HL-60 (cell line): ENCODE measurements around the gene KCNK18.

Experiments
- GABPA ChIP-seq: IDR thresholded peaks from 2 replicates; pipeline ENCODE4 v1.6.1; 2012; ENCODE audit warnings: low read depth
- POLR2AphosphoS5 ChIP-seq: IDR thresholded peaks from 2 replicates; pipeline ENCODE4 v1.6.1; 2012; ENCODE audit warnings: low read depth
- SPI1 ChIP-seq: IDR thresholded peaks from 2 replicates; pipeline ENCODE4 v1.6.1; 2012; ENCODE audit warnings: low read depth, mild to moderate bottlenecking, borderline replicate concordance
- TF ChIP-seq, protein P1 (sequence below): IDR thresholded peaks from one replicate; pipeline ENCODE4 v1.5.1; 2011; ENCODE audit warnings: low read length, control low read depth, inconsistent platforms; ENCODE audit not compliant: insufficient read depth
- TF ChIP-seq, protein P2 (sequence below): IDR thresholded peaks from 2 replicates; pipeline ENCODE4 v1.6.1; 2012; ENCODE audit warnings: low read depth; ENCODE audit not compliant: insufficient replicate concordance

DNA sequence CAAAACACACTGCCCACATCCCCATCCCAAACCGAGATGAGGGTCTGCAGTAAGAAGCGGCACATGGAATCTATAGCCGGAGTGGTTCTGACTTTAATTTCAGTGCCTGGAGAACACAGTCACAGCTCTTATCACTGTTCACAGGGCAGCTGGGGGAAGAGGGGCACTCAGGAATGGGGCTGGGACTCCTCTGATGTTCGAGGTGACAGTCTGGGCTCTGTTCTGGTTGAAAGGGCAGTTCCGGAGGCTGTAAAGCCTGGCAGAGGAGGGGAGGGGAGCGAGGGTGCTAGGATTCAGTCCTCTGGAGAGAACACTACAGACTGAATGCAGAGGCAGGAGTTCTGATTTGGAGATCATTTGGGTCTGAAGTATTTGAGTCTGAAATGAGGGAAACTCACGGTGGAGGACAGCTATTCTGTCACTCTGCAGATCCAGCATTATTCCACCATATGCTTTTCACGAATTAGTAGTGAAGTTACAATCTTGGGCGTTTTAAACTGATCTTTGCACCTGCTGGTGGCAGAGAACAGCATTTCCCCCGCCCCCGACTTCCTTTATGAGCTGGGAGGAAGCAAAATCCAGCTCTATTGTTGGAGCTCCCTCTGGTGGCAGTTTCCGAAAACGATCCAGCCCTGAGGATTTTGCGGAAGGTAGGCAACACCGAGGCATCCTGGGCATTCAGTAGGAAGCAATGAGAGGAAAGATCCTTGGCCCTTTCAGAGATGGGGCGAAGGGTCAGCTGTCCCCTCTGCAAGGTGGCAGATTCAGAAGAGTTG is 22.7 kb upstream of the KCNK18 start:
- TF ChIP-seq, protein P1, sequence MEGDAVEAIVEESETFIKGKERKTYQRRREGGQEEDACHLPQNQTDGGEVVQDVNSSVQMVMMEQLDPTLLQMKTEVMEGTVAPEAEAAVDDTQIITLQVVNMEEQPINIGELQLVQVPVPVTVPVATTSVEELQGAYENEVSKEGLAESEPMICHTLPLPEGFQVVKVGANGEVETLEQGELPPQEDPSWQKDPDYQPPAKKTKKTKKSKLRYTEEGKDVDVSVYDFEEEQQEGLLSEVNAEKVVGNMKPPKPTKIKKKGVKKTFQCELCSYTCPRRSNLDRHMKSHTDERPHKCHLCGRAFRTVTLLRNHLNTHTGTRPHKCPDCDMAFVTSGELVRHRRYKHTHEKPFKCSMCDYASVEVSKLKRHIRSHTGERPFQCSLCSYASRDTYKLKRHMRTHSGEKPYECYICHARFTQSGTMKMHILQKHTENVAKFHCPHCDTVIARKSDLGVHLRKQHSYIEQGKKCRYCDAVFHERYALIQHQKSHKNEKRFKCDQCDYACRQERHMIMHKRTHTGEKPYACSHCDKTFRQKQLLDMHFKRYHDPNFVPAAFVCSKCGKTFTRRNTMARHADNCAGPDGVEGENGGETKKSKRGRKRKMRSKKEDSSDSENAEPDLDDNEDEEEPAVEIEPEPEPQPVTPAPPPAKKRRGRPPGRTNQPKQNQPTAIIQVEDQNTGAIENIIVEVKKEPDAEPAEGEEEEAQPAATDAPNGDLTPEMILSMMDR, result peak; percentile 89
- no peak for TF ChIP-seq POLR2AphosphoS5
- TF ChIP-seq GABPA, result no peak
- TF ChIP-seq, protein P2, sequence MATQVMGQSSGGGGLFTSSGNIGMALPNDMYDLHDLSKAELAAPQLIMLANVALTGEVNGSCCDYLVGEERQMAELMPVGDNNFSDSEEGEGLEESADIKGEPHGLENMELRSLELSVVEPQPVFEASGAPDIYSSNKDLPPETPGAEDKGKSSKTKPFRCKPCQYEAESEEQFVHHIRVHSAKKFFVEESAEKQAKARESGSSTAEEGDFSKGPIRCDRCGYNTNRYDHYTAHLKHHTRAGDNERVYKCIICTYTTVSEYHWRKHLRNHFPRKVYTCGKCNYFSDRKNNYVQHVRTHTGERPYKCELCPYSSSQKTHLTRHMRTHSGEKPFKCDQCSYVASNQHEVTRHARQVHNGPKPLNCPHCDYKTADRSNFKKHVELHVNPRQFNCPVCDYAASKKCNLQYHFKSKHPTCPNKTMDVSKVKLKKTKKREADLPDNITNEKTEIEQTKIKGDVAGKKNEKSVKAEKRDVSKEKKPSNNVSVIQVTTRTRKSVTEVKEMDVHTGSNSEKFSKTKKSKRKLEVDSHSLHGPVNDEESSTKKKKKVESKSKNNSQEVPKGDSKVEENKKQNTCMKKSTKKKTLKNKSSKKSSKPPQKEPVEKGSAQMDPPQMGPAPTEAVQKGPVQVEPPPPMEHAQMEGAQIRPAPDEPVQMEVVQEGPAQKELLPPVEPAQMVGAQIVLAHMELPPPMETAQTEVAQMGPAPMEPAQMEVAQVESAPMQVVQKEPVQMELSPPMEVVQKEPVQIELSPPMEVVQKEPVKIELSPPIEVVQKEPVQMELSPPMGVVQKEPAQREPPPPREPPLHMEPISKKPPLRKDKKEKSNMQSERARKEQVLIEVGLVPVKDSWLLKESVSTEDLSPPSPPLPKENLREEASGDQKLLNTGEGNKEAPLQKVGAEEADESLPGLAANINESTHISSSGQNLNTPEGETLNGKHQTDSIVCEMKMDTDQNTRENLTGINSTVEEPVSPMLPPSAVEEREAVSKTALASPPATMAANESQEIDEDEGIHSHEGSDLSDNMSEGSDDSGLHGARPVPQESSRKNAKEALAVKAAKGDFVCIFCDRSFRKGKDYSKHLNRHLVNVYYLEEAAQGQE, result no peak
- peak; percentile 57; the same call in 1 of the 2 replicates for TF ChIP-seq SPI1
